Measurements from ENCODE around the gene SYNE2.

Gene SYNE2

DNA sequence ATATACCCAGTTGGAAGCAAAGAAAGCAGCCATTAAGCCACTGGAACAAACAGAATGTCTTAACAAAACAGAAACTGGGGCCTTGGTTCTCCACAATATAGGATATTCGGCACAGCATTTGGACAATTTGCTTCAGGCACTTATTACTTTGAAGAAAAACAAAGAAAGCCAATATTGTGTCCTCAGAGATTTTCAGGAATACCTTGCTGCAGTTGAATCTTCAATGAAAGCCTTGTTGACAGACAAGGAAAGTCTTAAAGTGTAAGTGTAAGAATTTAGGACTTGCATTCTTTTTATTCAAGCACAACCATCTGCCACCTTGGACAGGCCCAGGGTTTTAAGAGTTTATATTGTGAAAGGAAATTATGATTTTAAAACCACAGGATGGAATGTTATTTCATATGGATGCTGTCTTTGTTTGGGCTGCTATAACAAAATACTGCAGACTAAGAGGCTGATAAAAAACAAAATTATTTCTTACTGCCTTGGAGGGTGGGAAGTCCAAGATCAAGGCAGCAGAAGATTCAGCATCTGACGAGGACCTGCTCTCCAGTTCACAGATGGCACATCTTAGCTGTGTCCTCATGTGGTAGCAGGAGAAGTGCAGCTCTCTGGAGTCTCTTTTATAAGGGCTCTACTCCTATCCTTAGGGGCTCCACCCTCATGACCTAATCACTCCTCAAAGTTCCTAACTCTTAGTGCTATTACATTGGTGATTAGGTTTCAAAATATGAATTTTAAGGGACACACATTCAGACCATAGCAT, 197.0 kb downstream of the SYNE2 start:
- TF ChIP-seq EP300 (IDR thresholded peaks at IDR 0.05; ENCODE audit: borderline replicate concordance) (no peak), NFIC (IDR thresholded peaks at IDR 0.05) (no peak), TCF12 (IDR thresholded peaks at IDR 0.05; ENCODE audit: low read depth) (no peak), CEBPB (IDR thresholded peaks at IDR 0.05) (no peak), CREB1 (IDR thresholded peaks at IDR 0.05; ENCODE audit: low read depth) (no peak), TAF1 (IDR thresholded peaks at IDR 0.05; ENCODE audit: low read depth) (no peak), TEAD4 (IDR thresholded peaks at IDR 0.05) (no peak)

DNA sequence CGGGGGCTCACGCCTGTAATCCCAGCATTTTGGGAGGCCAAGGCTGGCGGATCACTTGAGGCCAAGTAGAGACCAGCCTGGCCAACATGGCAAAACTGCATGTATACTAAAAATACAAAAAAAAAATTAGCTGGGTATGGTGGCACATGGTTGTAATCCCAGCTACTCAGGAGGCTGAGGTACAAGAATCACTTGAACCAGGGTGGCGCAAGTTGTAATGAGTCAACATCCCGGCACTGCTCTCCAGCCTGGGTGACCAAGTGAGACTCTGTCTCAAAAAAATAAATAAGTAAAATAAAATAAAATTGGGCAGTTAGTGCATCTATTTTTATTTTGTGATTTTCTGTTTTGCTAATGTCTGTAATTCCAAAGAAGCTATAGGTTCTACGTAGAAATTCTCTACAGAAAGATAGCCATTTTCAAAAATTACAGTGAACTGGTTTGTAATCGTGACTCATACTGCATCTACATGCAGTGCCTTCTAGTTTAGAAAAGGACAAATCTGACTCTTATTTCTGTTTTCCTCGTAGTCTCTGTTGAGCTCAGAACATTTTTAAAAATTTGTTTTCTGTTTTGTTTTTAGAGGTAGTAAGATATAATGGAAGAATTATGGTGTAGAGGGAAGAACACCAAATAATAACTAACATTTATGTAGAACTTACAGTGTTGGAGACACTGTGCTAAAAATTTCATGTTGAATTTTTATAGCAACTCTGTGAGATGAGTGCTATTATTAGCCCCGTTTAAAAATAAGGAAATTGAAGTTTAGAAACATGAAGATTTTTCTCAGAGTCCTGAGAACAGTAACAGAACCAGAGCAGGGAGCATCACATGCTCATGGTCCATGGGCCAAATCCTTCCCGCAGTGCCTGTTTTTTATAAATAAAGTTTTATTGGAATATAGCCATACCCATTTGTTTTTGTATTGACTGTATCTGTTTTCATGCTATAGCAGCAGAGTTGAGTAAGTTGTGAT, 201.2 kb downstream of the SYNE2 start:
- TF ChIP-seq TAF1 (IDR thresholded peaks at IDR 0.05; ENCODE audit: low read depth) = no peak
- no peak for TF ChIP-seq YY1 (IDR thresholded peaks at IDR 0.05; ENCODE audit: low read depth)
- TF ChIP-seq TCF12 (IDR thresholded peaks at IDR 0.05; ENCODE audit: low read depth) = no peak
- TF ChIP-seq NFIC (IDR thresholded peaks at IDR 0.05) = no peak
- TF ChIP-seq CEBPB (IDR thresholded peaks at IDR 0.05) = no peak
- TF ChIP-seq, protein P1, sequence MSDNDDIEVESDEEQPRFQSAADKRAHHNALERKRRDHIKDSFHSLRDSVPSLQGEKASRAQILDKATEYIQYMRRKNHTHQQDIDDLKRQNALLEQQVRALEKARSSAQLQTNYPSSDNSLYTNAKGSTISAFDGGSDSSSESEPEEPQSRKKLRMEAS (IDR thresholded peaks at IDR 0.05) = no peak
- TF ChIP-seq TEAD4 (IDR thresholded peaks at IDR 0.05) = no peak
- no peak for TF ChIP-seq EP300 (IDR thresholded peaks at IDR 0.05; ENCODE audit: borderline replicate concordance)
- TF ChIP-seq RAD21 (IDR thresholded peaks at IDR 0.05; ENCODE audit: low read depth) = no peak
- TF ChIP-seq FOXM1 (IDR thresholded peaks at IDR 0.05; ENCODE audit: borderline replicate concordance, low read depth) = no peak
- TF ChIP-seq, protein P2, sequence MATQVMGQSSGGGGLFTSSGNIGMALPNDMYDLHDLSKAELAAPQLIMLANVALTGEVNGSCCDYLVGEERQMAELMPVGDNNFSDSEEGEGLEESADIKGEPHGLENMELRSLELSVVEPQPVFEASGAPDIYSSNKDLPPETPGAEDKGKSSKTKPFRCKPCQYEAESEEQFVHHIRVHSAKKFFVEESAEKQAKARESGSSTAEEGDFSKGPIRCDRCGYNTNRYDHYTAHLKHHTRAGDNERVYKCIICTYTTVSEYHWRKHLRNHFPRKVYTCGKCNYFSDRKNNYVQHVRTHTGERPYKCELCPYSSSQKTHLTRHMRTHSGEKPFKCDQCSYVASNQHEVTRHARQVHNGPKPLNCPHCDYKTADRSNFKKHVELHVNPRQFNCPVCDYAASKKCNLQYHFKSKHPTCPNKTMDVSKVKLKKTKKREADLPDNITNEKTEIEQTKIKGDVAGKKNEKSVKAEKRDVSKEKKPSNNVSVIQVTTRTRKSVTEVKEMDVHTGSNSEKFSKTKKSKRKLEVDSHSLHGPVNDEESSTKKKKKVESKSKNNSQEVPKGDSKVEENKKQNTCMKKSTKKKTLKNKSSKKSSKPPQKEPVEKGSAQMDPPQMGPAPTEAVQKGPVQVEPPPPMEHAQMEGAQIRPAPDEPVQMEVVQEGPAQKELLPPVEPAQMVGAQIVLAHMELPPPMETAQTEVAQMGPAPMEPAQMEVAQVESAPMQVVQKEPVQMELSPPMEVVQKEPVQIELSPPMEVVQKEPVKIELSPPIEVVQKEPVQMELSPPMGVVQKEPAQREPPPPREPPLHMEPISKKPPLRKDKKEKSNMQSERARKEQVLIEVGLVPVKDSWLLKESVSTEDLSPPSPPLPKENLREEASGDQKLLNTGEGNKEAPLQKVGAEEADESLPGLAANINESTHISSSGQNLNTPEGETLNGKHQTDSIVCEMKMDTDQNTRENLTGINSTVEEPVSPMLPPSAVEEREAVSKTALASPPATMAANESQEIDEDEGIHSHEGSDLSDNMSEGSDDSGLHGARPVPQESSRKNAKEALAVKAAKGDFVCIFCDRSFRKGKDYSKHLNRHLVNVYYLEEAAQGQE (IDR thresholded peaks at IDR 0.05; ENCODE audit: low read depth) = no peak
- TF ChIP-seq CREB1 (IDR thresholded peaks at IDR 0.05; ENCODE audit: low read depth) = no peak
- no peak for TF ChIP-seq ZBTB7A (IDR thresholded peaks at IDR 0.05; ENCODE audit: low read depth)
- TF ChIP-seq, protein P3, sequence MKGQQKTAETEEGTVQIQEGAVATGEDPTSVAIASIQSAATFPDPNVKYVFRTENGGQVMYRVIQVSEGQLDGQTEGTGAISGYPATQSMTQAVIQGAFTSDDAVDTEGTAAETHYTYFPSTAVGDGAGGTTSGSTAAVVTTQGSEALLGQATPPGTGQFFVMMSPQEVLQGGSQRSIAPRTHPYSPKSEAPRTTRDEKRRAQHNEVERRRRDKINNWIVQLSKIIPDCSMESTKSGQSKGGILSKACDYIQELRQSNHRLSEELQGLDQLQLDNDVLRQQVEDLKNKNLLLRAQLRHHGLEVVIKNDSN (IDR thresholded peaks at IDR 0.05) = no peak
- no peak for TF ChIP-seq EGR1 (IDR thresholded peaks at IDR 0.05)

DNA sequence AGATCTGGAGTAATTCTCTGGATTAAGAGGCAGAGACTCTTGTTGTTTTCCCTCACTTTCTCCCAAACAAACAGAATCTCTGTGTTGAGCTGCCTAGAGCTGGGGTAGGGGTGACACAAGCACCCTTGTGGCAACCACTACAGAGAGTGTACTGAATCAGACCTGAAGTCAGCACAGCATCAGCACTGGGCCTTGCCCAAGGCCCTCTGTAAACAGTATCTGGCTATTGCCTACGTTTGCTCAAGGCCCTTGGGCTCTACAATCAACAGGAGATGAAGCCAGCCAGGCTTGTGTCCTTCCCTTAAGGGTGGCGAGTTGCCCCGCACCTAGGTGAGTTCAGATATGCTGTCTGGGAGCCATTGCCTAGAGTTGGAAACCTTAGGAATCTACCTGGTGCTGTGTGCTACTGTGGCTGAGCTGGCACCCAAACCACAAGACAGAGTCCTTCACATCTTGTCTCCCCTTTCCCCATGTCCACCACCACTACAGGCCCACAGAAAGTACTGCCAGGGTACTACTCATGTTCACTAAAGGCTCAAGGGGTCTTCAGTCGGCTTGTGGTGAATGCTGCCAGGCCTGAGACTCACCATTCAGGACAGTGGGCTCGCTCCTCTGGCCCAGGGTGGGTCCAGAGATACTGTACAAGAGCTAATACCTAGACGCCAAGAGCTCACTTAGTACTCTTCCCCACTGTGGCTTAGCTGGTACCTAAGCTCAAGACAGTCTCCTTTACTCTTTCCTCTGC, 206.8 kb downstream of the SYNE2 start:
- TF ChIP-seq FOXM1 (IDR thresholded peaks at IDR 0.05; ENCODE audit: borderline replicate concordance, low read depth) = no peak
- no peak for TF ChIP-seq ZBTB7A (IDR thresholded peaks at IDR 0.05; ENCODE audit: low read depth)
- no peak for TF ChIP-seq EGR1 (IDR thresholded peaks at IDR 0.05)
- no peak for TF ChIP-seq TEAD4 (IDR thresholded peaks at IDR 0.05)

DNA sequence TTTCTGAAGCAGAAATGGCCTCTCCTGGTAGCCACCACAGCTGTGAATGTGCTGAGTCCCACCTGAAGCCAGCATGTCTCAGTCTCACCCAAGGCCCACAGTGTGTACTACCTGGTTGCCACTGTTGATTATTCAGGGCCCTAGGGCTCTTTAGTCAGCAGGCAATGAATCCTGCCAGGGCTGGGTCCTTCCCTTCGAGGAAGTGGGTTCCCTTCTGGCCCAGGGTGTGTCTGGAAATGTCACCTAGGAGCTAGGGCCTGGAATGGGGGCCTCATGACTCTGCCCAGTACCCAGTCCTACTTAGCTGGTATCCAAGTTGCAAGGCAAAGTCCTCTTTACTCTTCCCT, 207.4 kb downstream of the SYNE2 start:
- TF ChIP-seq TCF12 (IDR thresholded peaks at IDR 0.05; ENCODE audit: low read depth) = no peak

DNA sequence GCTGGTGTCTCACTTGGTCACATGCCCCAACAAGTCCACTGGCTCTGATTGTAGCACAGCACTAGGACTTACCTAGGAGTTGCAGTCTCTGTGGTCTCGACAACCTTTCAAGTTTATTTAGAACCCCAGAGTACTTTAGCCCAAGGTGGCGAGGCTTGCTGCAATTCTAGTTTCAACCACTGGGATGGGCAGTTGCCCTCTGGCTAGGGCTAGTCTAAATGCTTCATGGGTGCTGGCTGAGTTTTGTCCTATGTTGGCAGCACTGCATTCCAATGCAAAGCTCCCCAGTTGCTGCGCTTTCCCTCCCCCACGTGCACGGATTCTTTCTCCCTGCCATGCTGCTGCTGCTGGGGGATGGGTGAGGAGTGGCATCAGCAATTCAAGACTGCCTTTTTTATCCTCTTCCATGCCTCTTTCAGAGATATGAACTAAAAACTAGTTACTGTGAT, 207.9 kb downstream of the SYNE2 start:
- peak; percentile 44; the same call in 1 of the 2 replicates for TF ChIP-seq TEAD4 (IDR thresholded peaks at IDR 0.05)
- TF ChIP-seq TCF12 (IDR thresholded peaks at IDR 0.05; ENCODE audit: low read depth) = no peak
- TF ChIP-seq, protein P1 (IDR thresholded peaks at IDR 0.05) = peak; percentile 51; the same call in 1 of the 2 replicates
- TF ChIP-seq RAD21 (IDR thresholded peaks at IDR 0.05; ENCODE audit: low read depth) = peak; percentile 79

DNA sequence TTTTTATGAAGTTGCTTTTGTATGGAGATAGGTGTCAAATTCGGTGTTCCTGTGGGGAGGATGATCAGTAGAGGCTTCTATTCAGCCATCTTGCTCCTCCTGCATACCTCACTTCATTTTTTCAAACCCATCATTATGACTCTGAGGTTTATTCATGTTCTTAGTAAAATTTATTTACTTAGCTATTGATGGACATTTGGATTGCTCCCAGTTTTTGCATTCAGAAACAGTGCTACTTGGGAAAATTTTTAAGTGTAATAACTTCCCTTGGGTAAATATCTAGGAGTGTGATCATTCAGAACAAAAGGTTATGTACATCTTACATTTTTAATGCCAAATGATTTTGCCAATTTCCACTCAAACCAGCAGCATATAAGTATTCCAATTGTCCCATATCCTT, 208.3 kb downstream of the SYNE2 start:
- TF ChIP-seq CEBPB (IDR thresholded peaks at IDR 0.05) (no peak), EGR1 (IDR thresholded peaks at IDR 0.05) (no peak), ZBTB7A (IDR thresholded peaks at IDR 0.05; ENCODE audit: low read depth) (no peak), NFIC (IDR thresholded peaks at IDR 0.05) (no peak), YY1 (IDR thresholded peaks at IDR 0.05; ENCODE audit: low read depth) (no peak)
- TF ChIP-seq, protein P2 (IDR thresholded peaks at IDR 0.05; ENCODE audit: low read depth) = no peak

Data from Ishikawa (cell line).